HCT116 (cell line): ENCODE results near the gene SPSB1. TPM values are rescaled to one million over a fixed set of nuclear protein-coding genes. Genes with fewer than 3 reads are reported as not detected.

Source experiments
- ATAC-seq: fragments of 200-7000 bp; cut with Tn5 transposase; 2 replicates; pipeline ENCODE4 v1.9.1; 2020; ENCODE audit warnings: mild to moderate bottlenecking, moderate library complexity
- BruUV-seq: library from RNA; stranded (reverse); fragments of 400-500 nt; replicated peaks from 2 replicates; lab custom pipeline; 2021; lab: Mats Ljungman, UMichigan
- CTCF ChIA-PET: fragments of 300-600 bp; sonication (Branson Sonifier 250); formaldehyde crosslinking; loops from one replicate; lab custom pipeline; 2021; ENCODE audit warnings: antibody characterized with exemption; lab: Charles Lee
- POLR2A ChIA-PET: fragments of 300-600, 350-600 bp; sonication (Branson Sonifier 250); formaldehyde crosslinking; loops from one replicate; lab custom pipeline; 2021; ENCODE audit warnings: antibody characterized with exemption; lab: Charles Lee
- RAD21 ChIA-PET, 2 experiments: fragments of 300-600 bp; sonication (Branson Sonifier 250); formaldehyde crosslinking; loops; one replicate each; lab custom pipeline; 2023; ENCODE audit warnings: low total read pairs in 2 of 2; ENCODE audit not compliant: uncharacterized antibody in 2 of 2, unreplicated experiment in 2 of 2, low non-redundant PET in 1 of 2; lab: Charles Lee
- DNase-seq: peaks from one replicate; pipeline ENCODE4 v3.0.0-alpha.2; 2010; ENCODE audit warnings: low read depth, low spot score
- H2AFZ ChIP-seq: fragments of 200-600 bp; shearing (Covaris generic), sonication (generic); 2 replicates; pipeline ENCODE4 v1.6.1; 2017; ENCODE audit warnings: low read depth, mixed run types, mixed read lengths, antibody characterized with exemption, low read length; ENCODE audit not compliant: poor library complexity, severe bottlenecking
- H3K27ac ChIP-seq: 2 replicates; pipeline ENCODE4 v1.5.1; 2012; ENCODE audit warnings: low read depth, low read length
- H3K27me3 ChIP-seq: fragments of 200-600 bp; sonication (generic); 2 replicates; pipeline ENCODE4 v1.6.1; 2016; ENCODE audit warnings: mixed run types, low read length, mixed read lengths; ENCODE audit not compliant: insufficient read depth
- H3K36me3 ChIP-seq, 2 experiments: fragments of 200-500 bp in 1 of 2; fragments of 200-600 bp in 1 of 2; sonication (Bioruptor generic) in 1 of 2; sonication (generic) in 1 of 2; 2 replicates each; pipeline versions ENCODE4 v1.5.1 to v1.6.1; 2014 to 2016; ENCODE audit warnings: low read length in 2 of 2, inconsistent platforms in 1 of 2, mixed read lengths in 1 of 2, mixed run types in 1 of 2; ENCODE audit not compliant: insufficient read depth in 2 of 2, control insufficient read depth in 1 of 2
- H3K4me1 ChIP-seq, 2 experiments: fragments of 200-600 bp in 1 of 2; sonication (generic) in 1 of 2; 2 replicates each; pipeline versions ENCODE4 v1.5.1 to v1.6.1; 2012 to 2017; ENCODE audit warnings: low read length in 2 of 2, inconsistent platforms in 1 of 2, mild to moderate bottlenecking in 1 of 2, mixed read lengths in 1 of 2, mixed run types in 1 of 2, moderate library complexity in 1 of 2; ENCODE audit not compliant: insufficient read depth in 2 of 2, control insufficient read depth in 1 of 2
- H3K4me2 ChIP-seq: fragments of 200-600 bp; sonication (generic); 2 replicates; pipeline ENCODE4 v1.6.1; 2017; ENCODE audit warnings: mixed run types, low read length, mixed read lengths
- H3K4me3 ChIP-seq, 2 experiments: fragments of 200-600 bp in 1 of 2; sonication (generic) in 1 of 2; replicated peaks in 1 of 2; 2 replicates each; pipeline ENCODE4 v1.5.1; 2011 to 2016; ENCODE audit warnings: low read length in 2 of 2, control low read depth in 1 of 2, low read depth in 1 of 2, mild to moderate bottlenecking in 1 of 2, mixed read lengths in 1 of 2, mixed run types in 1 of 2
- H3K79me2 ChIP-seq: fragments of 200-600 bp; sonication (generic); 2 replicates; pipeline ENCODE4 v1.6.1; 2017; ENCODE audit warnings: mild to moderate bottlenecking, mixed run types, low read length, moderate library complexity, mixed read lengths; ENCODE audit not compliant: insufficient read depth
- H3K9ac ChIP-seq: fragments of 200-600 bp; sonication (generic); 2 replicates; pipeline ENCODE4 v1.6.1; 2016; ENCODE audit warnings: low read length, mixed read lengths
- H3K9me2 ChIP-seq: fragments of 200-600 bp; sonication (generic), shearing (Covaris generic); 2 replicates; pipeline ENCODE4 v1.6.1; 2017; ENCODE audit warnings: mixed run types, mild to moderate bottlenecking, moderate library complexity; ENCODE audit not compliant: insufficient read depth
- H3K9me3 ChIP-seq, 2 experiments: fragments of 200-500 bp in 1 of 2; fragments of 200-600 bp in 1 of 2; sonication (Bioruptor generic) in 1 of 2; sonication (generic) in 1 of 2; 2 replicates each; pipeline ENCODE4 v1.6.1; 2014 to 2017; ENCODE audit warnings: low read length in 2 of 2, mixed read lengths in 2 of 2, inconsistent platforms in 1 of 2, low read depth in 1 of 2, mild to moderate bottlenecking in 1 of 2, mixed run types in 1 of 2, moderate library complexity in 1 of 2; ENCODE audit not compliant: control insufficient read depth in 1 of 2, insufficient read depth in 1 of 2
- H4K20me1 ChIP-seq: fragments of 200-600 bp; sonication (generic), shearing (Covaris generic); 2 replicates; pipeline ENCODE4 v1.6.1; 2017; ENCODE audit warnings: mixed run types, mild to moderate bottlenecking, moderate library complexity; ENCODE audit not compliant: insufficient read depth
- ATF3 ChIP-seq: IDR thresholded peaks from 2 replicates; pipeline ENCODE4 v1.6.1; 2012
- CBX3 ChIP-seq: IDR thresholded peaks from 2 replicates; pipeline ENCODE4 v1.6.1; 2012; ENCODE audit warnings: low read depth
- CEBPB ChIP-seq: IDR thresholded peaks from 2 replicates; pipeline ENCODE4 v1.6.1; 2012; ENCODE audit warnings: low read depth
- CTCF ChIP-seq, 3 experiments: fragments of 200-600 bp in 1 of 3; sonication (generic) in 1 of 3; IDR thresholded peaks in 2 of 3; conservative IDR thresholded peaks in 1 of 3; 2 replicates each; pipeline ENCODE4 v1.5.1; 2012 to 2017; ENCODE audit warnings: low read depth in 2 of 3, low read length in 2 of 3, antibody characterized with exemption in 1 of 3, borderline replicate concordance in 1 of 3, control low read depth in 1 of 3, mild to moderate bottlenecking in 1 of 3, mixed read lengths in 1 of 3, mixed run types in 1 of 3, moderate library complexity in 1 of 3; ENCODE audit not compliant: insufficient read depth in 1 of 3
- EGR1 ChIP-seq: IDR thresholded peaks from 2 replicates; pipeline ENCODE4 v1.6.1; 2012; ENCODE audit warnings: low read depth
- ELF1 ChIP-seq: IDR thresholded peaks from 2 replicates; pipeline ENCODE4 v1.6.1; 2012; ENCODE audit warnings: low read depth, borderline replicate concordance
- EZH2 ChIP-seq: fragments of 200-600 bp; sonication (generic); IDR thresholded peaks from 2 replicates; pipeline ENCODE4 v1.6.1; 2017; ENCODE audit warnings: antibody characterized with exemption, mixed run types
- EZH2phosphoT487 ChIP-seq: fragments of 200-600 bp; IDR thresholded peaks from 2 replicates; pipeline ENCODE4 v1.6.1; 2018; ENCODE audit warnings: antibody characterized with exemption, borderline replicate concordance
- FOSL1 ChIP-seq: IDR thresholded peaks from 2 replicates; pipeline ENCODE4 v1.6.1; 2012; ENCODE audit warnings: low read depth
- JUND ChIP-seq: IDR thresholded peaks from 2 replicates; pipeline ENCODE4 v1.6.1; 2012
- MAX ChIP-seq: IDR thresholded peaks from 2 replicates; pipeline ENCODE4 v1.6.1; 2012
- POLR2A ChIP-seq: IDR thresholded peaks from 2 replicates; pipeline ENCODE4 v1.7.0; 2011; ENCODE audit warnings: borderline replicate concordance; ENCODE audit not compliant: insufficient read depth, insufficient read length; ENCODE audit errors: extremely low read depth
- POLR2AphosphoS5 ChIP-seq: IDR thresholded peaks from 2 replicates; pipeline ENCODE4 v1.6.1; 2011; ENCODE audit warnings: mild to moderate bottlenecking, low read depth, low read length, moderate library complexity
- SP1 ChIP-seq: IDR thresholded peaks from 2 replicates; pipeline ENCODE4 v1.6.1; 2012; ENCODE audit warnings: low read depth
- SRF ChIP-seq: IDR thresholded peaks from 2 replicates; pipeline ENCODE4 v1.6.1; 2012; ENCODE audit warnings: low read depth
- TCF7L2 ChIP-seq: IDR thresholded peaks from 2 replicates; pipeline ENCODE4 v1.7.0; 2011; ENCODE audit warnings: borderline replicate concordance, inconsistent platforms; ENCODE audit not compliant: insufficient read depth, insufficient read length; ENCODE audit errors: extremely low read depth
- YY1 ChIP-seq: IDR thresholded peaks from 2 replicates; pipeline ENCODE4 v1.6.1; 2011; ENCODE audit warnings: low read length, low read depth, moderate library complexity, mild to moderate bottlenecking; ENCODE audit not compliant: insufficient replicate concordance; ENCODE audit errors: extremely low read depth
- ZBTB33 ChIP-seq: IDR thresholded peaks from 2 replicates; pipeline ENCODE4 v1.6.1; 2011; ENCODE audit warnings: mild to moderate bottlenecking, low read length, moderate library complexity; ENCODE audit not compliant: insufficient replicate concordance; ENCODE audit errors: extremely low read depth
- ZFX ChIP-seq: fragments of 450-650 bp; IDR thresholded peaks from 2 replicates; pipeline ENCODE4 v1.6.1; 2017
- ZNF274 ChIP-seq: fragments of 200-500 bp; sonication (Bioruptor generic); IDR thresholded peaks from 2 replicates; pipeline ENCODE4 v1.6.1; 2014; ENCODE audit warnings: mild to moderate bottlenecking, low read depth, low read length, inconsistent platforms
- intact Hi-C: fragments of 100-400 bp; cut with micrococcal nuclease; formaldehyde crosslinking; loops from 2 replicates; pipeline ENCODE4 v1.10.0; 2022
- total RNA-seq: library from RNA; stranded (reverse); gene quantifications from one replicate; pipeline ENCODE4 v1.2.1, GENCODE V29; 2021; ENCODE audit not compliant: unreplicated experiment

The SPSB1 gene
- total RNA-seq, 1 experiment from 2014 or later, result 10.8 TPM

GRCh38 chr1:9395018-9395417, 102.3 kb downstream of the SPSB1 start:
- H3K9me3 ChIP-seq, result no peaks in the 10 kb centered on the region
- TF ChIP-seq SP1 (no peak), SRF (no peak), EZH2phosphoT487 (no peak), FOSL1 (no peak), ZFX (no peak), TCF7L2 (no peak), CTCF (IDR thresholded peaks at IDR 0.05 in 2 of 3, conservative IDR thresholded peaks at IDR 0.05 in 1 of 3; ENCODE audit: borderline replicate concordance in 1 of 3, insufficient read depth in 1 of 3, low read depth in 2 of 3, low read length in 2 of 3) (no peak), CEBPB (no peak), POLR2AphosphoS5 (no peak), EZH2 (no peak), ATF3 (no peak), JUND (no peak), ZNF274 (no peak), POLR2A (no peak), ZBTB33 (no peak), EGR1 (no peak), YY1 (no peak), CBX3 (no peak), ELF1 (no peak), MAX (no peak)
- DNase-seq (no peak), ATAC-seq (no peak)
- CTCF ChIA-PET, result no interaction called here
- H2AFZ ChIP-seq, result no peak overlapping the region
- BruUV-seq, result no TSS peak
- H3K4me3 ChIP-seq, result no peak overlapping the region
- POLR2A ChIA-PET, result no interaction called here
- no peaks in the 10 kb centered on the region for H3K9me2 ChIP-seq
- intact Hi-C loops, result no loop called here
- RAD21 ChIA-PET, result no interaction called here
- H3K79me2 ChIP-seq, result no peaks in the 10 kb centered on the region
- H3K4me1 ChIP-seq, result peaks cover 6 to 12% of the 10 kb centered on the region in 2 experiments; a peak in 3 of 4 replicates
- H3K27ac ChIP-seq, result no peak overlapping the region
- H3K36me3 ChIP-seq, result no peaks in the 10 kb centered on the region
- H3K9ac ChIP-seq, result no peak overlapping the region
- H3K27me3 ChIP-seq, result no peaks in the 10 kb centered on the region
- H4K20me1 ChIP-seq, result no peaks in the 10 kb centered on the region
- no peak overlapping the region for H3K4me2 ChIP-seq
